Activated naive CD4-positive, alpha-beta T cell (primary cell): ENCODE results near the gene MRPL53.
"Not testable (repeated sequence)": the region's sequence is repeated elsewhere in the genome, so short reads cannot be mapped to it uniquely, and the experiment has no call there.

Experiments used
- DNase-seq, 4 experiments: peaks; one replicate each; lab custom pipeline; 2025; lab: John Stamatoyannopoulos, UW

The MRPL53 gene

GRCh38 chr2:74482801-74483674 is 10.6 kb upstream of the MRPL53 start, which contains the start of the genes CCDC142 and TTC31:
Gene CCDC142, minus strand, starts transcription at chr2:74482998. Its CDS starts 161 bp downstream, at chr2:74482837.
Gene TTC31, plus strand, starts transcription at chr2:74483081. Its CDS starts 15 bp downstream, at chr2:74483096.
- peak; percentile 80 to 86 (median 85) for DNase-seq

- DNase-seq: peak in 2 of 4 experiments; percentile 54 to 61
Observed at GRCh38 chr2:74481961-74482800, 9.7 kb upstream of the MRPL53 start.

- DNase-seq: no peak
Observed at GRCh38 chr2:74481431-74481830, 9.0 kb upstream of the MRPL53 start.

GRCh38 chr2:74474899-74475298 is 2.4 kb upstream of the MRPL53 start:
- no peak for DNase-seq

GRCh38 chr2:74474481-74474880 is 2.0 kb upstream of the MRPL53 start:
- DNase-seq: no peak

- no peak for DNase-seq
Observed at GRCh38 chr2:74472945-74473258, 422 bp upstream of the MRPL53 start.

- no peak for DNase-seq
Observed at GRCh38 chr2:74471332-74472065, 981 bp downstream of the MRPL53 start.

GRCh38 chr2:74470742-74471141 is 1.7 kb downstream of the MRPL53 start:
- DNase-seq: not testable (repeated sequence)

GRCh38 chr2:74464406-74464805 is 8.1 kb downstream of the MRPL53 start:
- no peak for DNase-seq

- no peak for DNase-seq
Observed at GRCh38 chr2:74462786-74463105, 9.7 kb downstream of the MRPL53 start.

GRCh38 chr2:74462054-74462785 is 10.3 kb downstream of the MRPL53 start:
- DNase-seq: no peak

GRCh38 chr2:74461187-74462053 is 11.1 kb downstream of the MRPL53 start:
- no peak for DNase-seq

- DNase-seq: not testable (repeated sequence)
Observed at GRCh38 chr2:74460187-74460586, 12.3 kb downstream of the MRPL53 start.

GRCh38 chr2:74459503-74460118 is 12.9 kb downstream of the MRPL53 start:
- not testable (repeated sequence) for DNase-seq

- DNase-seq: no peak
Observed at GRCh38 chr2:74458938-74459363, 13.5 kb downstream of the MRPL53 start.

GRCh38 chr2:74458132-74458937 is 14.1 kb downstream of the MRPL53 start, which contains the start of gene WBP1:
Gene WBP1, plus strand, starts transcription at chr2:74458438. Its CDS starts 165 bp downstream, at chr2:74458603.
- DNase-seq: peak; percentile 90 to 96 (median 95)

GRCh38 chr2:74457549-74458131 is 14.8 kb downstream of the MRPL53 start:
- DNase-seq: peak; percentile 49 to 77 (median 68)

- no peak for DNase-seq
Observed at GRCh38 chr2:74457129-74457548, 15.3 kb downstream of the MRPL53 start.
